ENCODE results near the gene MYO18B.
"Not testable (repeated sequence)": the region's sequence is repeated elsewhere in the genome, so short reads cannot be mapped to it uniquely, and the experiment has no call there.

DNA sequence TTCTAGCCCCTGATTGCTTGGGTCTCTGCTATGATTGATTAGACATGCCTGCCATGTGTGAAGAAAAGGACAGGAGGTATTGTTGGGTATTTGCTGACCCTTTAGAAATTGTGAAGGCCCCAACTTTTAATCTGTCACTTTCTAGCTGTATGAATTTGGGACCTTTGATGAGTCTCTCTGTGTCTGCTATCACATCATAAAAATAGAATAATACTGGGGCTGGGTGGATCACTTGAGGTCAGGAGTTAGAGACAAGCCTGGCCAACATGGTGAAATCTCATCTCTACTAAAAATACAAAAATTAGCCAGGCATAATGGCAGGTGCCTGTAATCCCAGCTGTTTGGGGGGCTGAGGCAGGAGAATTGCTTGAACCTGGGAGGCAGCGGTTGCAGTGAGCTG is 242.9 kb downstream of the MYO18B start:
- TF ChIP-seq, protein P1, sequence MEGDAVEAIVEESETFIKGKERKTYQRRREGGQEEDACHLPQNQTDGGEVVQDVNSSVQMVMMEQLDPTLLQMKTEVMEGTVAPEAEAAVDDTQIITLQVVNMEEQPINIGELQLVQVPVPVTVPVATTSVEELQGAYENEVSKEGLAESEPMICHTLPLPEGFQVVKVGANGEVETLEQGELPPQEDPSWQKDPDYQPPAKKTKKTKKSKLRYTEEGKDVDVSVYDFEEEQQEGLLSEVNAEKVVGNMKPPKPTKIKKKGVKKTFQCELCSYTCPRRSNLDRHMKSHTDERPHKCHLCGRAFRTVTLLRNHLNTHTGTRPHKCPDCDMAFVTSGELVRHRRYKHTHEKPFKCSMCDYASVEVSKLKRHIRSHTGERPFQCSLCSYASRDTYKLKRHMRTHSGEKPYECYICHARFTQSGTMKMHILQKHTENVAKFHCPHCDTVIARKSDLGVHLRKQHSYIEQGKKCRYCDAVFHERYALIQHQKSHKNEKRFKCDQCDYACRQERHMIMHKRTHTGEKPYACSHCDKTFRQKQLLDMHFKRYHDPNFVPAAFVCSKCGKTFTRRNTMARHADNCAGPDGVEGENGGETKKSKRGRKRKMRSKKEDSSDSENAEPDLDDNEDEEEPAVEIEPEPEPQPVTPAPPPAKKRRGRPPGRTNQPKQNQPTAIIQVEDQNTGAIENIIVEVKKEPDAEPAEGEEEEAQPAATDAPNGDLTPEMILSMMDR (IDR thresholded peaks at IDR 0.05; ENCODE audit: low read depth, low read length): not testable (repeated sequence)
- TF ChIP-seq EZH2phosphoT487 (IDR thresholded peaks at IDR 0.05; ENCODE audit: low read depth): not testable (repeated sequence)
